GM12874 (cell line): Measurements from ENCODE around the gene MTTP.

Experiments
- TF ChIP-seq, protein P1 (sequence below): IDR thresholded peaks from 2 replicates; pipeline ENCODE4 v1.5.1; 2011; ENCODE audit warnings: low read depth, mild to moderate bottlenecking, control low read depth, low read length, moderate library complexity; ENCODE audit not compliant: insufficient read depth

Gene MTTP

DNA sequence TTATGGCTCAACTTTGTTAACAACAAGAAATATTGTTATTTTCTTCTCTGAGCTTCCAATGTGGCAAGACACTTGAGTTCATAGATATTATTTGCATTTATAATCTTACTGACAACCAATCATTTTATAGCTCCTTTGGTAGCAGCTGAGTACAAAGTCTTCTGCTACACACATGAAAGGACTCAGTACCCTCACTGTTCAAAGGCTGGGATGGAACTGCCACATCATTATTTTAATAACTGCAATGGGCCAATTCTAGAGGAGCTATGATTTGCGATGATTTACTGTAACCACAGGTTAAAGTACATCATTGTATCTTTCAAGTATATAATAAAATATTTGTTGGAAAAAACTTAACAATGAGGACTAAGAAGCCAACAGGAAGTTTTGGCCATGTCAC, 10.9 kb downstream of the MTTP start:
- TF ChIP-seq, protein P1, sequence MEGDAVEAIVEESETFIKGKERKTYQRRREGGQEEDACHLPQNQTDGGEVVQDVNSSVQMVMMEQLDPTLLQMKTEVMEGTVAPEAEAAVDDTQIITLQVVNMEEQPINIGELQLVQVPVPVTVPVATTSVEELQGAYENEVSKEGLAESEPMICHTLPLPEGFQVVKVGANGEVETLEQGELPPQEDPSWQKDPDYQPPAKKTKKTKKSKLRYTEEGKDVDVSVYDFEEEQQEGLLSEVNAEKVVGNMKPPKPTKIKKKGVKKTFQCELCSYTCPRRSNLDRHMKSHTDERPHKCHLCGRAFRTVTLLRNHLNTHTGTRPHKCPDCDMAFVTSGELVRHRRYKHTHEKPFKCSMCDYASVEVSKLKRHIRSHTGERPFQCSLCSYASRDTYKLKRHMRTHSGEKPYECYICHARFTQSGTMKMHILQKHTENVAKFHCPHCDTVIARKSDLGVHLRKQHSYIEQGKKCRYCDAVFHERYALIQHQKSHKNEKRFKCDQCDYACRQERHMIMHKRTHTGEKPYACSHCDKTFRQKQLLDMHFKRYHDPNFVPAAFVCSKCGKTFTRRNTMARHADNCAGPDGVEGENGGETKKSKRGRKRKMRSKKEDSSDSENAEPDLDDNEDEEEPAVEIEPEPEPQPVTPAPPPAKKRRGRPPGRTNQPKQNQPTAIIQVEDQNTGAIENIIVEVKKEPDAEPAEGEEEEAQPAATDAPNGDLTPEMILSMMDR: no peak

DNA sequence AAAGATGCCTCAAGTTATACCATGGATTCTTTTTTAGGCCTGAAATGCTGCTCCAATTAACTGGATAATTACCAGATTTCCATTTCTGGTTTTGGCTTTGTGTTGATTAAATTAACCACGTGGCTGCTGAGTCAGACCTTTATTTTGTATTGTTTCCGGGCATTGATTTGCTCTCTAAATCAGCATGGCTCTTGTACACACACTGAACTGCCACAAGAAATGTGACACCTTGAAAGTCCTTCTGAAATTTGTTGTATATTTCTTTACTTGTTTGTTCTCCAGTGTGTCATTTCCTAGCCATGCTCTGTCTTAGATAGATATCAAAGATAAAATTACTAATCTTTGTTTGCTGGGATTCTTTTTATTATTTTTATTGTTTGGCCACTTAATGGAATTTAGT, 11.7 kb downstream of the MTTP start:
- TF ChIP-seq, protein P1: no peak

DNA sequence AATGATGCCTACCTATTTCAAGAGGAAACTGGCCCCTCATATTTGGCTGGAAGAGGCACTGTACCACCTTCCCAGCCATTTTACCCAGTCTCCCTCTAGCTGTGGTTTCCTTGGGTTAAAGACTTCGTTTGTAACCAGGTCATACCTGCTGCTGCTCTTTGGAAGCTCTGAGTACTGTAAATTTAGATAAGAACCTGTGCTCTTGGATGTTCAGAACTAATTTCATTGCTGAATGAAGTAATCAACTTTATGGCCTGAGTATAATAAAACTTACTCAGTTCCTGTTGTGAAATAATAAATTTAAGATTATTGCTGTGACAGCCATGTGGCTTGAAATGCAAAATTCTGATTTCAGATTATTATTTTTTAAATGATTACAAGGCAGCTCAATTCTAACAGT, 12.2 kb downstream of the MTTP start:
- TF ChIP-seq, protein P1: no peak

DNA sequence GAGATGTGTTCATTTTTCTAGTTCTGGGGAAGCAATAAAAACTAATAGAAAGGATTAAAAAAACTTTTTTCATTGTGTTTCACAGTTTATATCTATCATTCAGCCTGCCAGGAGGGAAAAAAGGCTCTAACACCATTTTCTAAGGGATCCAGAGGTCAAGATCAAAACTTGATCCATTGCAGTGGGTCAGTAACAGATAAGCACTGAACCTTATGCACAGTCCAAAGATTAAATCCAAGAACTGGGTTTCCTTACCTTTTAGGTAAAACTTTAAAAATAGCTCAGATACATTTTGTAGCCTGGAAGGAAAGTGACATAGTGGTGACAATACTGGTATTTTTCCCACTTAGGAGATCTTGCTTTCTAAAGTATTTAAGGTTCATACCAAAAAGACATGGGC, 12.7 kb downstream of the MTTP start:
- TF ChIP-seq, protein P1: no peak

DNA sequence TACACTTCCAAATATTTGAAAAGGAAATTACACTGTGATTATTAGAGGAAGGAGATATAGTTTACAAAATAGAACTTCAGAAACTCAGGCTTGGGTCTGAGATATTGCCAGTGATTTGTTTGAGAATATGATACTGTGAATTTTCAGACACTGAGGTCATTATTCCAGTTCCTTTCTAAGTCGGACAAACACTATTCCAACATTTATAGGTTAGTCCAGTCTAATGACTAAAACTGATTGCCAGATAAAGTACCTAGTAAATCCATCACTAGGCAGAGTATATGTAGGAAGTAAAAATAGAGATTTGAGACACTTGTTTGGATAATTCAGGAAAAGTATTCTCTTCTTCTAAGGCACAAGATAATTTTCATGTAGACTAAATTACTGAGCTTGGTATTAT, 13.2 kb downstream of the MTTP start:
- TF ChIP-seq, protein P1: no peak

DNA sequence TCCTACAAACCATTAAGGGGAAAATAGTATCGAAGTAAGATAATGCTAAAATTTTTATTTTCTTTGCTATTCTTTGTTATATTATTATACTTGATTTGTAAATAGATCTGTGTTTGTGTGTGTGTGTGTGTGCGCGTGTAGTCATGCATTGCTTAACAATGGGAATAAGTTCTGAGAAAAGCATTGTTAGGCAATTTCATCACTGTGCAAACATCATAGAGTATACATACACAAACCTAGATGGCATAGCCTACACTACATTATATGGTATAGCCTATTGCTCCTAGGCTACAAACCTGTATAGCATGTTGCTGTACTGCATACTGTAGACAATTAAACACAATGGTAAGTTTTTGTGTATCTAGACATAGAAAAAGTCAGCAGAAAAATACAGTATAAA, 17.1 kb downstream of the MTTP start:
- TF ChIP-seq, protein P1: no peak

DNA sequence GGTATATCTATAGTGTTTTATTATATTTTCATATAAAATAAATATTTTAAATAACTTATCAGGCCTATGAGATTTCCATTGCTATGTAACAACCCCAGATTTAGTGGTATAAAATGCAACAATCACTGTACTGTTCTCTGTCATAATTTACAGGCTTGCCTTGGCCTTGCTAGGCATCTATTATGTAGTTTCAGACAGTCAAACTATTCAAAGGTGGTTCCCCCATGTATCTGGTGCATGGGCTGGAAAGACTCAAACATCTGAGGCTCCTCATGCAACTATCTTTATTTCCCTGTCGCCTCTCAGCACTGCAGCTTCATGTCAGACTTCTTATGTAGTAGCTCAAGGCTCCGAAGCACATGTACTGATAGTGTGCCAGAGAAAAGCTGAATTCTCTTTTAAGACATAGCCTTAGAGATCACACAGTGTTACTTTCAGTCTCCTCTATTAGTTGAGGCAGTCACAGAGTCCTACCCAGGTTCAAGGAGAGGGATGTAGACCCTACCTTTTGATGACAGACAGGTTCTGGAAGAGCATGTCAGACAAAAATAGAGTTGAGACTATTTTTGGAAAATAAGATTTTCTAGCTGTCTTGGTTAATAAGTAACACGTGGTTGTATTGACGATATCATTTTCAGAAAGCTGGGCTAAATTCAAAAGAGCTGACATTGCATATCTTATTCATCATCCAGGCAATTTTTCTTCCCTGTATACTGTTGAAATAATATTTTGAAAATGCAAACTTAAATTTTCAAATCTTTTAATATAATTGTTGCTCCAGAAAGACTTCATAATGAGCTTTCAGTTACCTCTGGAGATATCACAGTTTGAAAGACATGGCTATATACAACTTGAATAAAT, 19.4 kb downstream of the MTTP start:
- TF ChIP-seq, protein P1: no peak
